ENCODE measurements around the gene MAST3.
A peak's percentile ranks its signal among the peaks of the same experiment; 100 is the strongest.

Gene MAST3

GRCh38 chr19:18063463-18063862 is 34.1 kb upstream of the MAST3 start:
- no peak overlapping the region for H2BK5ac ChIP-seq (ENCODE audit: low read length)
- H3K56ac ChIP-seq (ENCODE audit: low read length) = no peak overlapping the region
- no peaks in the 10 kb centered on the region for H3K36me3 ChIP-seq (ENCODE audit: control insufficient read depth, insufficient read depth, low read length)
- H2BK15ac ChIP-seq (replicated peaks; ENCODE audit: low read depth) = no peak overlapping the region
- no peak overlapping the region for H3K27ac ChIP-seq (ENCODE audit: low read depth, low read length)
- H2AK5ac ChIP-seq (ENCODE audit: low read length) = no peak overlapping the region
- H3K23ac ChIP-seq (ENCODE audit: low read length) = no peak overlapping the region
- WGBS (ENCODE audit: extremely low coverage, insufficient coverage, low lambda C conversion rate) = no CpG with 5 or more reads among the region's 5 CpGs
- no peak overlapping the region for H4K5ac ChIP-seq (ENCODE audit: low read length)
- H3K18ac ChIP-seq (ENCODE audit: low read length) = no peak overlapping the region
- H3K4me2 ChIP-seq (ENCODE audit: low read length) = no peak overlapping the region
- H4K8ac ChIP-seq (ENCODE audit: low read depth, low read length) = no peak overlapping the region
- no peak overlapping the region for H3K9ac ChIP-seq (ENCODE audit: low read length)
- no peak overlapping the region for H3K4ac ChIP-seq (ENCODE audit: low read depth, low read length)
- H3K79me1 ChIP-seq (ENCODE audit: low read length) = no peaks in the 10 kb centered on the region
- no peaks in the 10 kb centered on the region for H3K4me1 ChIP-seq (ENCODE audit: control insufficient read depth, low read depth, low read length)
- no peak overlapping the region for H3K4me3 ChIP-seq (ENCODE audit: low read length)
- no peak overlapping the region for H2BK120ac ChIP-seq (ENCODE audit: low read depth, low read length)
- no peaks in the 10 kb centered on the region for H3K79me2 ChIP-seq (ENCODE audit: control insufficient read depth, insufficient read depth, low read length)
- no peaks in the 10 kb centered on the region for H3K27me3 ChIP-seq (ENCODE audit: insufficient read depth, low read length, poor library complexity)
- peak; percentile 69 for DNase-seq

GRCh38 chr19:18065173-18065495 is 32.4 kb upstream of the MAST3 start:
- no peak overlapping the region for H3K4ac ChIP-seq (ENCODE audit: low read depth, low read length)
- H4K5ac ChIP-seq (ENCODE audit: low read length) = no peak overlapping the region
- no peaks in the 10 kb centered on the region for H3K79me1 ChIP-seq (ENCODE audit: low read length)
- no peak overlapping the region for H3K23ac ChIP-seq (ENCODE audit: low read length)
- no peak overlapping the region for H3K9ac ChIP-seq (ENCODE audit: low read length)
- no peak overlapping the region for H3K4me2 ChIP-seq (ENCODE audit: low read length)
- H3K4me1 ChIP-seq (ENCODE audit: control insufficient read depth, low read depth, low read length) = no peaks in the 10 kb centered on the region
- H3K4me3 ChIP-seq (ENCODE audit: low read length) = no peak overlapping the region
- H4K8ac ChIP-seq (ENCODE audit: low read depth, low read length) = no peak overlapping the region
- no peak overlapping the region for H3K56ac ChIP-seq (ENCODE audit: low read length)
- no peaks in the 10 kb centered on the region for H3K36me3 ChIP-seq (ENCODE audit: control insufficient read depth, insufficient read depth, low read length)
- H2BK120ac ChIP-seq (ENCODE audit: low read depth, low read length) = no peak overlapping the region
- no CpG with 5 or more reads among the region's 1 CpG for WGBS (ENCODE audit: extremely low coverage, insufficient coverage, low lambda C conversion rate)
- H2BK15ac ChIP-seq (replicated peaks; ENCODE audit: low read depth) = no peak overlapping the region
- H2AK5ac ChIP-seq (ENCODE audit: low read length) = no peak overlapping the region
- H3K18ac ChIP-seq (ENCODE audit: low read length) = no peak overlapping the region
- H3K27ac ChIP-seq (ENCODE audit: low read depth, low read length) = no peak overlapping the region
- no peaks in the 10 kb centered on the region for H3K27me3 ChIP-seq (ENCODE audit: insufficient read depth, low read length, poor library complexity)
- DNase-seq = no peak
- H2BK5ac ChIP-seq (ENCODE audit: low read length) = no peak overlapping the region
- no peaks in the 10 kb centered on the region for H3K79me2 ChIP-seq (ENCODE audit: control insufficient read depth, insufficient read depth, low read length)

GRCh38 chr19:18068395-18068794 is 29.2 kb upstream of the MAST3 start:
- Histone ChIP-seq H2BK120ac (ENCODE audit: low read depth, low read length) (no peak overlapping the region), H2BK15ac (replicated peaks; ENCODE audit: low read depth) (no peak overlapping the region), H2BK5ac (ENCODE audit: low read length) (no peak overlapping the region), H3K18ac (ENCODE audit: low read length) (no peak overlapping the region), H3K23ac (ENCODE audit: low read length) (no peak overlapping the region), H3K56ac (ENCODE audit: low read length) (no peak overlapping the region), H3K9ac (ENCODE audit: low read length) (no peak overlapping the region), H3K79me1 (ENCODE audit: low read length) (no peaks in the 10 kb centered on the region), H4K8ac (ENCODE audit: low read depth, low read length) (no peak overlapping the region), H3K27me3 (ENCODE audit: insufficient read depth, low read length, poor library complexity) (no peaks in the 10 kb centered on the region), H3K36me3 (ENCODE audit: control insufficient read depth, insufficient read depth, low read length) (no peaks in the 10 kb centered on the region), H3K79me2 (ENCODE audit: control insufficient read depth, insufficient read depth, low read length) (no peaks in the 10 kb centered on the region), H3K4me2 (ENCODE audit: low read length) (no peak overlapping the region), H3K27ac (ENCODE audit: low read depth, low read length) (no peak overlapping the region), H3K4me3 (ENCODE audit: low read length) (no peak overlapping the region), H3K4me1 (ENCODE audit: control insufficient read depth, low read depth, low read length) (no peaks in the 10 kb centered on the region), H2AK5ac (ENCODE audit: low read length) (no peak overlapping the region), H4K5ac (ENCODE audit: low read length) (no peak overlapping the region), H3K4ac (ENCODE audit: low read depth, low read length) (no peak overlapping the region)
- DNase-seq = no peak
- WGBS (ENCODE audit: extremely low coverage, insufficient coverage, low lambda C conversion rate) = no CpG with 5 or more reads among the region's 5 CpGs

- no peak overlapping the region for H3K4me2 ChIP-seq (ENCODE audit: low read length)
Observed at GRCh38 chr19:18069383-18069782, 28.2 kb upstream of the MAST3 start.

GRCh38 chr19:18070181-18070580 is 27.4 kb upstream of the MAST3 start:
- H2BK120ac ChIP-seq (ENCODE audit: low read depth, low read length) = no peak overlapping the region
- DNase-seq = no peak
- no peak overlapping the region for H3K4ac ChIP-seq (ENCODE audit: low read depth, low read length)
- no peak overlapping the region for H3K4me2 ChIP-seq (ENCODE audit: low read length)
- H2AK5ac ChIP-seq (ENCODE audit: low read length) = no peak overlapping the region
- H3K4me3 ChIP-seq (ENCODE audit: low read length) = no peak overlapping the region
- no peaks in the 10 kb centered on the region for H3K4me1 ChIP-seq (ENCODE audit: control insufficient read depth, low read depth, low read length)
- no peak overlapping the region for H3K23ac ChIP-seq (ENCODE audit: low read length)
- H3K56ac ChIP-seq (ENCODE audit: low read length) = no peak overlapping the region
- H3K27me3 ChIP-seq (ENCODE audit: insufficient read depth, low read length, poor library complexity) = no peaks in the 10 kb centered on the region
- no peaks in the 10 kb centered on the region for H3K79me1 ChIP-seq (ENCODE audit: low read length)
- no peak overlapping the region for H3K9ac ChIP-seq (ENCODE audit: low read length)
- no peaks in the 10 kb centered on the region for H3K79me2 ChIP-seq (ENCODE audit: control insufficient read depth, insufficient read depth, low read length)
- no CpG with 5 or more reads among the region's 11 CpGs for WGBS (ENCODE audit: extremely low coverage, insufficient coverage, low lambda C conversion rate)
- no peaks in the 10 kb centered on the region for H3K36me3 ChIP-seq (ENCODE audit: control insufficient read depth, insufficient read depth, low read length)
- H2BK5ac ChIP-seq (ENCODE audit: low read length) = no peak overlapping the region
- no peak overlapping the region for H4K8ac ChIP-seq (ENCODE audit: low read depth, low read length)
- no peak overlapping the region for H3K27ac ChIP-seq (ENCODE audit: low read depth, low read length)
- H4K5ac ChIP-seq (ENCODE audit: low read length) = no peak overlapping the region
- no peak overlapping the region for H3K18ac ChIP-seq (ENCODE audit: low read length)
- H2BK15ac ChIP-seq (replicated peaks; ENCODE audit: low read depth) = no peak overlapping the region

More at GRCh38 chr19:18069383-18069782, 28.2 kb upstream of the MAST3 start:
- no CpG with 5 or more reads among the region's 15 CpGs for WGBS (ENCODE audit: extremely low coverage, insufficient coverage, low lambda C conversion rate)
- no peak overlapping the region for H2AK5ac ChIP-seq (ENCODE audit: low read length)
- no peak overlapping the region for H4K5ac ChIP-seq (ENCODE audit: low read length)
- H3K27ac ChIP-seq (ENCODE audit: low read depth, low read length) = no peak overlapping the region
- no peak overlapping the region for H3K18ac ChIP-seq (ENCODE audit: low read length)
- H3K79me1 ChIP-seq (ENCODE audit: low read length) = no peaks in the 10 kb centered on the region
- H3K56ac ChIP-seq (ENCODE audit: low read length) = no peak overlapping the region
- no peak overlapping the region for H2BK120ac ChIP-seq (ENCODE audit: low read depth, low read length)
- DNase-seq = no peak
- no peaks in the 10 kb centered on the region for H3K27me3 ChIP-seq (ENCODE audit: insufficient read depth, low read length, poor library complexity)
- H2BK5ac ChIP-seq (ENCODE audit: low read length) = no peak overlapping the region
- H3K36me3 ChIP-seq (ENCODE audit: control insufficient read depth, insufficient read depth, low read length) = no peaks in the 10 kb centered on the region
- no peak overlapping the region for H2BK15ac ChIP-seq (replicated peaks; ENCODE audit: low read depth)
- H3K4me3 ChIP-seq (ENCODE audit: low read length) = no peak overlapping the region
- H3K4me1 ChIP-seq (ENCODE audit: control insufficient read depth, low read depth, low read length) = no peaks in the 10 kb centered on the region
- no peak overlapping the region for H4K8ac ChIP-seq (ENCODE audit: low read depth, low read length)
- H3K79me2 ChIP-seq (ENCODE audit: control insufficient read depth, insufficient read depth, low read length) = no peaks in the 10 kb centered on the region
- H3K4ac ChIP-seq (ENCODE audit: low read depth, low read length) = no peak overlapping the region
- H3K9ac ChIP-seq (ENCODE audit: low read length) = no peak overlapping the region
- no peak overlapping the region for H3K23ac ChIP-seq (ENCODE audit: low read length)

GRCh38 chr19:18072335-18072734 is 25.2 kb upstream of the MAST3 start:
- Histone ChIP-seq H3K4ac (ENCODE audit: low read depth, low read length) (no peak overlapping the region), H3K9ac (ENCODE audit: low read length) (no peak overlapping the region), H3K36me3 (ENCODE audit: control insufficient read depth, insufficient read depth, low read length) (no peaks in the 10 kb centered on the region), H3K4me3 (ENCODE audit: low read length) (no peak overlapping the region), H3K18ac (ENCODE audit: low read length) (no peak overlapping the region), H3K4me1 (ENCODE audit: control insufficient read depth, low read depth, low read length) (no peaks in the 10 kb centered on the region), H3K56ac (ENCODE audit: low read length) (no peak overlapping the region), H3K79me1 (ENCODE audit: low read length) (no peaks in the 10 kb centered on the region), H4K5ac (ENCODE audit: low read length) (no peak overlapping the region), H3K27me3 (ENCODE audit: insufficient read depth, low read length, poor library complexity) (no peaks in the 10 kb centered on the region), H2BK5ac (ENCODE audit: low read length) (no peak overlapping the region), H4K8ac (ENCODE audit: low read depth, low read length) (no peak overlapping the region), H3K27ac (ENCODE audit: low read depth, low read length) (no peak overlapping the region), H2AK5ac (ENCODE audit: low read length) (no peak overlapping the region), H3K23ac (ENCODE audit: low read length) (no peak overlapping the region), H2BK120ac (ENCODE audit: low read depth, low read length) (no peak overlapping the region), H3K79me2 (ENCODE audit: control insufficient read depth, insufficient read depth, low read length) (no peaks in the 10 kb centered on the region), H2BK15ac (replicated peaks; ENCODE audit: low read depth) (no peak overlapping the region), H3K4me2 (ENCODE audit: low read length) (no peak overlapping the region)
- no CpG with 5 or more reads among the region's 6 CpGs for WGBS (ENCODE audit: extremely low coverage, insufficient coverage, low lambda C conversion rate)
- no peak for DNase-seq

All from mesendoderm (in vitro differentiated cells).